ENCODE measurements around the gene GPR33. TPM values are rescaled to one million over a fixed set of nuclear protein-coding genes. Genes with fewer than 3 reads are reported as not detected.
"Not testable (repeated sequence)": the region's sequence is repeated elsewhere in the genome, so short reads cannot be mapped to it uniquely, and the experiment has no call there.

Gene GPR33
- total RNA-seq, 2 donors from 2014 or later = not detected

- Mint-ChIP-seq H3K4me1 (peaks cover 4% of the 10 kb centered on the region), H3K4me3 (no peak overlapping the region), H3K9me3 (no peaks in the 10 kb centered on the region), H3K27me3 (no peaks in the 10 kb centered on the region), H3K27ac (no peak overlapping the region), H3K36me3 (ENCODE audit: low read depth) (peaks cover 30% of the 10 kb centered on the region)
- ATAC-seq (replicated peaks) = no peak
Observed at GRCh38 chr14:31441273-31442111, 46.3 kb downstream of the GPR33 start.

GRCh38 chr14:31440280-31440679 is 47.6 kb downstream of the GPR33 start:
- no peaks in the 10 kb centered on the region for H3K9me3 Mint-ChIP-seq
- no peak overlapping the region for H3K4me3 Mint-ChIP-seq
- no peak for ATAC-seq (replicated peaks)
- no peak overlapping the region for H3K27ac Mint-ChIP-seq
- H3K27me3 Mint-ChIP-seq = no peaks in the 10 kb centered on the region
- H3K4me1 Mint-ChIP-seq = peaks cover 7% of the 10 kb centered on the region
- H3K36me3 Mint-ChIP-seq (ENCODE audit: low read depth) = peaks cover 19% of the 10 kb centered on the region

DNA sequence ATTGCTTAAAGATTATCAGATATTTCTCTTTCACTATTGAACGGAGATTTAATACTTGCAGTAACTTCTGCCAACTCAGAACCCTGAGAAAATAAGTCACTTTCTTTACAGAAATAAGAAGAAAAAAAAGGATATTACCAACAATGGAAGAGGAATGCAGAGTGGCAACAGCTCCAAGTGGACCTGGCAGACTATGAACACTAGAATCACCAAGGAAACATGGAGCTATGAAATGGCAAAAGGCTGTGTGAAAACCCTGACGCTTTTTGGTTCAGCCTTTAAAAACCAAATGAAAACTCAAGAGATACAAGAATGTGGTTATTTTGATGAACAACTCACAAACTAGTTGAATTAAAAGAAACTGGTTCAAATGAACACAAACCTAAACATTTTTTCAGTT is 48.3 kb downstream of the GPR33 start:
- no peak for ATAC-seq (replicated peaks)
- Mint-ChIP-seq H3K27me3 (no peaks in the 10 kb centered on the region), H3K4me3 (no peak overlapping the region), H3K4me1 (peaks cover 9% of the 10 kb centered on the region), H3K36me3 (ENCODE audit: low read depth) (peaks cover 19% of the 10 kb centered on the region), H3K9me3 (no peaks in the 10 kb centered on the region), H3K27ac (no peak overlapping the region)

DNA sequence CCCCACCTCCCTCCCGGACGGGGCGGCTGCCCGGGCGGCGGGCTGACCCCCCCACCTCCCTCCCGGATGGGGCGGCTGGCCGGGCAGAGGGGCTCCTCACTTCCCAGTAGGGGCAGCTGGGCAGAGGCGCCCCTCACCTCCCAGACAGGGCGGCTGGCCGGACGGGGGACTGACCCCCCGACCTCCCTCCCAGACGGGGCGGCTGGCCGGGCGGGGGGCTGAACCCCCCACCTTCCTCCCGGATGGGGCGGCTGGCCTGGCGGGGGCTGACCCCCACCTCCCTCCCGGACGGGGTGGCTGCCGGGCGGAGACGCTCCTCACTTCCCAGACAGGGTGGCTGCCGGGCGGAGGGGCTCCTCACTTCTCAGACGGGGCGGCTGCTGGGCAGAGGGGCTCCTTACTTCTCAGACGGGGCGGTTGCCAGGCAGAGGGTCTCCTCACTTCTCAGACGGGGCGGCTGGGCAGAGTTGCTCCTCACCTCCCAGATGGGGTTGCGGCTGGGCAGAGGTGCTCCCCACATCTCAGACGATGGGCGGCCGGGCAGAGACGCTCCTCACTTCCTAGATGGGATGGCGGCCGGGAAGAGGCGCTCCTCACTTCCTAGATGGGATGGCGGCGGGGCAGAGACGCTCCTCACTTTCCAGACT is 50.7 kb downstream of the GPR33 start:
- H3K27me3 Mint-ChIP-seq; H3K4me3 Mint-ChIP-seq; ATAC-seq (replicated peaks); H3K27ac Mint-ChIP-seq; H3K4me1 Mint-ChIP-seq; H3K9me3 Mint-ChIP-seq: not testable (repeated sequence)
- peaks cover 23% of the 10 kb centered on the region for H3K36me3 Mint-ChIP-seq (ENCODE audit: low read depth)

GRCh38 chr14:31435276-31435675 is 52.6 kb downstream of the GPR33 start:
- H3K4me3 Mint-ChIP-seq = no peak overlapping the region

More at GRCh38 chr14:31435276-31435675, 52.6 kb downstream of the GPR33 start:
- Mint-ChIP-seq H3K27me3 (no peaks in the 10 kb centered on the region), H3K36me3 (ENCODE audit: low read depth) (peaks cover 27% of the 10 kb centered on the region), H3K4me1 (peaks cover 14% of the 10 kb centered on the region), H3K27ac (peak overlapping the region; percentile 42), H3K9me3 (peaks cover 6% of the 10 kb centered on the region)
- no peak for ATAC-seq (replicated peaks)

Other genes with a start within 250 kb of the GPR33 start
- 10 to 100 TPM; 16.4 to 23.8 TPM for gene HEATR5A, start 67.5 kb downstream of the GPR33 start, total RNA-seq
- 10 to 100 TPM; 13.7 to 22.4 TPM for gene DTD2, start 30.5 kb downstream of the GPR33 start, total RNA-seq
- gene NUBPL, start 73.4 kb upstream of the GPR33 start, total RNA-seq = 10 to 100 TPM in 1 of 2 donors, 1 to 10 TPM in 1; 6.7 to 13.1 TPM